Mononuclear cell (primary cell): ENCODE results near the gene BCAS3. TPM values are rescaled to one million over a fixed set of nuclear protein-coding genes. Genes with fewer than 3 reads are reported as not detected.
"Not testable (repeated sequence)": the region's sequence is repeated elsewhere in the genome, so short reads cannot be mapped to it uniquely, and the experiment has no call there.

ENCODE experiments used
- H3K27me3 ChIP-seq: 2 replicates; pipeline ENCODE4 v1.6.0; 2011; ENCODE audit warnings: low read length, control low read depth; ENCODE audit not compliant: insufficient read depth
- H3K4me1 ChIP-seq: 2 replicates; pipeline ENCODE4 v1.5.1; 2011; ENCODE audit warnings: mild to moderate bottlenecking, low read length, control low read depth; ENCODE audit not compliant: insufficient read depth
- H3K4me3 ChIP-seq: 2 replicates; pipeline ENCODE4 v1.5.1; 2011; ENCODE audit warnings: mild to moderate bottlenecking, low read length, moderate library complexity
- H3K9me3 ChIP-seq: 2 replicates; pipeline ENCODE4 v1.5.1; 2011; ENCODE audit warnings: low read depth, mild to moderate bottlenecking, control low read depth, low read length
- total RNA-seq: library from RNA; depleted of rRNA; stranded (reverse); fragments of >200 nt; gene quantifications from one replicate; pipeline ENCODE4 v1.2.3, GENCODE V29; 2012

Gene BCAS3
- total RNA-seq, 1 donor = 23.9 TPM

GRCh38 chr17:60823515-60823914 lies 145.9 kb downstream of the BCAS3 start:
- Histone ChIP-seq H3K4me3 (no peak overlapping the region), H3K27me3 (no peaks in the 10 kb centered on the region), H3K4me1 (no peaks in the 10 kb centered on the region), H3K9me3 (no peaks in the 10 kb centered on the region)

GRCh38 chr17:60825351-60825750 lies 147.7 kb downstream of the BCAS3 start:
- Histone ChIP-seq H3K27me3 (no peaks in the 10 kb centered on the region), H3K4me3 (no peak overlapping the region), H3K9me3 (no peaks in the 10 kb centered on the region), H3K4me1 (no peaks in the 10 kb centered on the region)

GRCh38 chr17:60827943-60828342 lies 150.3 kb downstream of the BCAS3 start:
- H3K27me3 ChIP-seq = no peaks in the 10 kb centered on the region
- H3K4me1 ChIP-seq = no peaks in the 10 kb centered on the region
- no peaks in the 10 kb centered on the region for H3K9me3 ChIP-seq
- H3K4me3 ChIP-seq = no peak overlapping the region

GRCh38 chr17:60832151-60832585 lies 154.5 kb downstream of the BCAS3 start:
- H3K4me3 ChIP-seq = no peak overlapping the region
- no peaks in the 10 kb centered on the region for H3K27me3 ChIP-seq
- no peaks in the 10 kb centered on the region for H3K9me3 ChIP-seq
- H3K4me1 ChIP-seq = no peaks in the 10 kb centered on the region

- no peak overlapping the region for H3K4me3 ChIP-seq
These were observed 155.0 kb downstream of the BCAS3 start for GRCh38 chr17:60832631-60833030.

GRCh38 chr17:60840456-60840855 lies 162.8 kb downstream of the BCAS3 start:
- Histone ChIP-seq H3K27me3 (no peaks in the 10 kb centered on the region), H3K4me1 (no peaks in the 10 kb centered on the region), H3K9me3 (no peaks in the 10 kb centered on the region), H3K4me3 (no peak overlapping the region)

More at GRCh38 chr17:60832631-60833030, 155.0 kb downstream of the BCAS3 start:
- H3K27me3 ChIP-seq = no peaks in the 10 kb centered on the region
- H3K9me3 ChIP-seq = no peaks in the 10 kb centered on the region
- H3K4me1 ChIP-seq = no peaks in the 10 kb centered on the region

GRCh38 chr17:60845012-60845411 lies 167.4 kb downstream of the BCAS3 start:
- no peaks in the 10 kb centered on the region for H3K4me1 ChIP-seq
- H3K27me3 ChIP-seq = no peaks in the 10 kb centered on the region
- H3K4me3 ChIP-seq = no peak overlapping the region
- no peaks in the 10 kb centered on the region for H3K9me3 ChIP-seq

- no peaks in the 10 kb centered on the region for H3K4me1 ChIP-seq
- H3K9me3 ChIP-seq = no peaks in the 10 kb centered on the region
- H3K27me3 ChIP-seq = no peaks in the 10 kb centered on the region
- H3K4me3 ChIP-seq = no peak overlapping the region
These were observed 168.5 kb downstream of the BCAS3 start for GRCh38 chr17:60846175-60846574.

GRCh38 chr17:60851181-60851580 lies 173.5 kb downstream of the BCAS3 start:
- Histone ChIP-seq H3K4me3 (no peak overlapping the region), H3K9me3 (no peaks in the 10 kb centered on the region), H3K27me3 (no peaks in the 10 kb centered on the region), H3K4me1 (no peaks in the 10 kb centered on the region)

GRCh38 chr17:60857556-60858080 lies 180.0 kb downstream of the BCAS3 start:
- Histone ChIP-seq H3K4me1 (no peaks in the 10 kb centered on the region), H3K4me3 (no peak overlapping the region), H3K27me3 (no peaks in the 10 kb centered on the region), H3K9me3 (no peaks in the 10 kb centered on the region)

- Histone ChIP-seq H3K9me3 (no peaks in the 10 kb centered on the region), H3K27me3 (no peaks in the 10 kb centered on the region), H3K4me1 (peaks cover 22% of the 10 kb centered on the region), H3K4me3 (no peak overlapping the region)
These were observed 184.8 kb downstream of the BCAS3 start for GRCh38 chr17:60862482-60862881.

GRCh38 chr17:60863892-60864707 lies 186.4 kb downstream of the BCAS3 start:
- H3K9me3 ChIP-seq = no peaks in the 10 kb centered on the region
- H3K4me3 ChIP-seq = no peak overlapping the region
- peaks cover 22% of the 10 kb centered on the region for H3K4me1 ChIP-seq
- H3K27me3 ChIP-seq = no peaks in the 10 kb centered on the region

GRCh38 chr17:60864708-60865005 lies 187.0 kb downstream of the BCAS3 start:
- Histone ChIP-seq H3K4me3 (no peak overlapping the region), H3K27me3 (no peaks in the 10 kb centered on the region), H3K9me3 (no peaks in the 10 kb centered on the region), H3K4me1 (peaks cover 22% of the 10 kb centered on the region)

- no peaks in the 10 kb centered on the region for H3K27me3 ChIP-seq
- no peak overlapping the region for H3K4me3 ChIP-seq
These were observed 197.1 kb downstream of the BCAS3 start for GRCh38 chr17:60874772-60875171.

GRCh38 chr17:60886731-60887613 lies 209.3 kb downstream of the BCAS3 start:
- H3K4me1 ChIP-seq, H3K9me3 ChIP-seq, H3K4me3 ChIP-seq, H3K27me3 ChIP-seq: not testable (repeated sequence)

More at GRCh38 chr17:60874772-60875171, 197.1 kb downstream of the BCAS3 start:
- Histone ChIP-seq H3K4me1 (no peaks in the 10 kb centered on the region), H3K9me3 (no peaks in the 10 kb centered on the region)
